H1 (cell line): ENCODE results near the gene TRABD2B. TPM values are rescaled to one million over a fixed set of nuclear protein-coding genes. Genes with fewer than 3 reads are reported as not detected.

ENCODE experiments used
- CTCF ChIA-PET: fragments of 300-600 bp; sonication (Branson Sonifier 250); formaldehyde crosslinking; loops from one replicate; lab custom pipeline; 2021; ENCODE audit not compliant: partially characterized antibody; lab: Charles Lee
- POLR2A ChIA-PET: fragments of 300-600 bp; sonication (Branson Sonifier 250); formaldehyde crosslinking; loops from one replicate; lab custom pipeline; 2021; ENCODE audit warnings: inconsistent platforms; ENCODE audit not compliant: partially characterized antibody; lab: Charles Lee
- DNase-seq, 2 experiments: peaks; one replicate each; pipeline versions ENCODE4 v3.0.0 to v3.0.0-alpha.2; 2010 to 2022; ENCODE audit warnings: low spot score in 2 of 2, low read depth in 1 of 2, mixed read lengths in 1 of 2
- FAIRE-seq: peaks from 2 replicates; lab custom pipeline; 2011; peaks lifted over from hg19 to GRCh38; lab: Jason Lieb, UNC
- H2AFZ ChIP-seq: 2 replicates; pipeline ENCODE4 v1.8.1; 2012; ENCODE audit warnings: low read length, inconsistent platforms
- H2AK5ac ChIP-seq: 2 replicates; pipeline ENCODE4 v1.6.1; 2013; ENCODE audit warnings: low read depth, low read length
- H2BK120ac ChIP-seq: replicated peaks from 2 replicates; pipeline ENCODE3; 2013; ENCODE audit warnings: low read depth, low read length, inconsistent platforms
- H2BK12ac ChIP-seq: 2 replicates; pipeline ENCODE4 v1.6.1; 2013; ENCODE audit warnings: low read depth, low read length
- H2BK15ac ChIP-seq: 2 replicates; pipeline ENCODE4 v1.6.1; 2013; ENCODE audit warnings: low read length
- H2BK20ac ChIP-seq: 2 replicates; pipeline ENCODE4 v1.6.1; 2013; ENCODE audit warnings: low read length
- H2BK5ac ChIP-seq: 2 replicates; pipeline ENCODE4 v1.6.1; 2013; ENCODE audit warnings: low read depth, low read length
- H3K14ac ChIP-seq: 2 replicates; pipeline ENCODE4 v1.6.1; 2013; ENCODE audit warnings: inconsistent platforms; ENCODE audit not compliant: insufficient read length
- H3K18ac ChIP-seq: 2 replicates; pipeline ENCODE4 v1.6.1; 2013; ENCODE audit warnings: low read length; ENCODE audit errors: extremely low read depth
- H3K23ac ChIP-seq: 2 replicates; pipeline ENCODE4 v1.6.1; 2013; ENCODE audit warnings: inconsistent platforms; ENCODE audit not compliant: insufficient read length
- H3K23me2 ChIP-seq: 2 replicates; pipeline ENCODE4 v1.6.1; 2013; ENCODE audit warnings: low read depth, low read length
- H3K27ac ChIP-seq: 2 replicates; pipeline ENCODE4 v1.6.1; 2011; ENCODE audit warnings: low read depth, low read length, inconsistent platforms
- H3K27me3 ChIP-seq, 4 experiments: replicated peaks in 1 of 4; 1 replicate in 1 of 4; 2 replicates in 3 of 4; pipeline versions ENCODE4 v1.6.1 to v1.8.1; 2011 to 2013; ENCODE audit warnings: low read length in 3 of 4, mild to moderate bottlenecking in 3 of 4, inconsistent platforms in 2 of 4, mixed read lengths in 2 of 4, moderate library complexity in 1 of 4; ENCODE audit not compliant: control insufficient read depth in 3 of 4, insufficient read depth in 3 of 4; ENCODE audit errors: extremely low read depth in 1 of 4
- H3K36me3 ChIP-seq, 4 experiments: 2 replicates each; pipeline versions ENCODE4 v1.6.1 to v1.8.1; 2011 to 2013; ENCODE audit warnings: mild to moderate bottlenecking in 4 of 4, low read length in 3 of 4, moderate library complexity in 2 of 4, control low read depth in 1 of 4, inconsistent platforms in 1 of 4; ENCODE audit not compliant: insufficient read depth in 4 of 4, control insufficient read depth in 2 of 4
- H3K4ac ChIP-seq: replicated peaks from 2 replicates; pipeline ENCODE3; 2013; ENCODE audit warnings: low read length, low read depth, mixed read lengths, inconsistent platforms; ENCODE audit not compliant: insufficient read length
- H3K4me1 ChIP-seq, 4 experiments: replicated peaks in 1 of 4; 1 replicate in 1 of 4; 2 replicates in 3 of 4; pipeline versions ENCODE4 v1.6.1 to v1.8.1; 2011 to 2013; ENCODE audit warnings: low read length in 3 of 4, inconsistent platforms in 2 of 4, mixed read lengths in 1 of 4; ENCODE audit not compliant: insufficient read depth in 4 of 4, control insufficient read depth in 3 of 4
- H3K4me2 ChIP-seq, 2 experiments: 2 replicates each; pipeline versions ENCODE4 v1.6.1 to v1.8.1; 2011 to 2013; ENCODE audit warnings: low read depth in 2 of 2, low read length in 2 of 2, control low read depth in 1 of 2, inconsistent platforms in 1 of 2, mild to moderate bottlenecking in 1 of 2; ENCODE audit not compliant: insufficient read depth in 1 of 2
- H3K4me3 ChIP-seq, 4 experiments: fragments of 200-600, 300-600 bp in 1 of 4; sonication (generic), shearing (Covaris generic), sonication (Bioruptor Twin) in 1 of 4; 2 replicates each; pipeline versions ENCODE4 v1.5.1 to v1.8.1; 2011 to 2016; ENCODE audit warnings: low read length in 4 of 4, low read depth in 3 of 4, control low read depth in 2 of 4, inconsistent platforms in 2 of 4, mild to moderate bottlenecking in 2 of 4, mixed read lengths in 1 of 4, moderate library complexity in 1 of 4; ENCODE audit not compliant: insufficient read depth in 2 of 4; ENCODE audit errors: extremely low read depth in 1 of 4
- H3K56ac ChIP-seq: replicated peaks from 2 replicates; pipeline ENCODE3; 2013; ENCODE audit warnings: low read depth, mild to moderate bottlenecking, mixed read lengths, low read length, inconsistent platforms; ENCODE audit not compliant: insufficient read length
- H3K79me1 ChIP-seq: 2 replicates; pipeline ENCODE4 v1.6.1; 2013; ENCODE audit warnings: low read depth, low read length, control low read depth
- H3K79me2 ChIP-seq, 2 experiments: 2 replicates each; pipeline versions ENCODE4 v1.6.1 to v1.8.1; 2012 to 2013; ENCODE audit warnings: low read length in 2 of 2, mild to moderate bottlenecking in 2 of 2, inconsistent platforms in 1 of 2; ENCODE audit not compliant: insufficient read depth in 2 of 2, control insufficient read depth in 1 of 2
- H3K9ac ChIP-seq, 4 experiments: replicated peaks in 1 of 4; 1 replicate in 1 of 4; 2 replicates in 3 of 4; pipeline versions ENCODE4 v1.6.1 to v1.8.1; 2011 to 2013; ENCODE audit warnings: low read depth in 3 of 4, low read length in 3 of 4, control low read depth in 2 of 4, mild to moderate bottlenecking in 2 of 4, moderate library complexity in 2 of 4, inconsistent platforms in 1 of 4; ENCODE audit errors: extremely low read depth in 1 of 4
- H3K9me3 ChIP-seq, 2 experiments: 2 replicates each; pipeline versions ENCODE4 v1.6.1 to v1.8.1; 2012 to 2013; ENCODE audit warnings: mild to moderate bottlenecking in 2 of 2, moderate library complexity in 2 of 2, control low read depth in 1 of 2, inconsistent platforms in 1 of 2, low read depth in 1 of 2, low read length in 1 of 2, mixed read lengths in 1 of 2; ENCODE audit not compliant: insufficient read depth in 2 of 2
- H4K20me1 ChIP-seq, 2 experiments: replicated peaks in 1 of 2; 2 replicates each; pipeline versions ENCODE3 to v1.8.1; 2011 to 2013; ENCODE audit warnings: inconsistent platforms in 2 of 2, low read length in 2 of 2, mild to moderate bottlenecking in 1 of 2; ENCODE audit not compliant: insufficient read depth in 2 of 2, control insufficient read depth in 1 of 2
- H4K5ac ChIP-seq: 2 replicates; pipeline ENCODE4 v1.6.1; 2013; ENCODE audit warnings: low read length, low read depth, mixed read lengths, inconsistent platforms; ENCODE audit not compliant: insufficient read length
- H4K8ac ChIP-seq: 2 replicates; pipeline ENCODE4 v1.8.0; 2013; ENCODE audit warnings: mild to moderate bottlenecking, moderate library complexity, low read length, inconsistent platforms; ENCODE audit not compliant: insufficient read depth; ENCODE audit errors: extremely low read depth
- H4K91ac ChIP-seq: replicated peaks from 2 replicates; pipeline ENCODE3; 2013; ENCODE audit warnings: low read length, mixed read lengths, inconsistent platforms; ENCODE audit not compliant: insufficient read length
- E2F6 ChIP-seq: IDR thresholded peaks from 2 replicates; pipeline ENCODE4 v1.6.1; 2012; ENCODE audit warnings: inconsistent platforms
- EGR1 ChIP-seq: IDR thresholded peaks from 2 replicates; pipeline ENCODE4 v1.6.1; 2011; ENCODE audit warnings: low read depth, low read length, borderline replicate concordance
- EP300 ChIP-seq, 2 experiments: IDR thresholded peaks; 1 replicate in 1 of 2; 2 replicates in 1 of 2; pipeline ENCODE4 v1.6.1; 2011 to 2012; ENCODE audit warnings: low read depth in 2 of 2, low read length in 2 of 2, mild to moderate bottlenecking in 2 of 2, borderline replicate concordance in 1 of 2, inconsistent platforms in 1 of 2, moderate library complexity in 1 of 2
- MAX ChIP-seq: IDR thresholded peaks from 2 replicates; pipeline ENCODE4 v1.6.1; 2012; ENCODE audit warnings: inconsistent platforms
- NRF1 ChIP-seq: IDR thresholded peaks from 2 replicates; pipeline ENCODE4 v1.6.1; 2011; ENCODE audit warnings: mild to moderate bottlenecking, low read depth, low read length, improper control_type of control experiment
- RFX5 ChIP-seq: IDR thresholded peaks from 2 replicates; pipeline ENCODE4 v1.6.1; 2011; ENCODE audit warnings: low read depth, low read length, improper control_type of control experiment, borderline replicate concordance
- RXRA ChIP-seq: IDR thresholded peaks from 2 replicates; pipeline ENCODE4 v1.6.1; 2011; ENCODE audit warnings: low read depth, mild to moderate bottlenecking, low read length, moderate library complexity; ENCODE audit not compliant: insufficient read depth
- SIN3A ChIP-seq, 2 experiments: IDR thresholded peaks in 1 of 2; conservative IDR thresholded peaks in 1 of 2; 2 replicates each; pipeline ENCODE4 v1.6.1; 2011 to 2012; ENCODE audit warnings: low read length in 2 of 2, improper control_type of control experiment in 1 of 2, low read depth in 1 of 2, mild to moderate bottlenecking in 1 of 2
- SP1 ChIP-seq: IDR thresholded peaks from 2 replicates; pipeline ENCODE4 v1.6.1; 2011; ENCODE audit warnings: low read depth, low read length
- SP2 ChIP-seq: IDR thresholded peaks from 2 replicates; pipeline ENCODE4 v1.6.1; 2012; ENCODE audit warnings: mild to moderate bottlenecking, low read length, inconsistent platforms
- SUZ12 ChIP-seq: fragments of 200-600 bp; sonication (generic); IDR thresholded peaks from 2 replicates; pipeline ENCODE4 v1.6.1; 2012; ENCODE audit warnings: mild to moderate bottlenecking, inconsistent platforms, low read length, moderate library complexity, mixed read lengths
- YY1 ChIP-seq: IDR thresholded peaks from 2 replicates; pipeline ENCODE4 v1.6.1; 2011; ENCODE audit warnings: low read depth, mild to moderate bottlenecking, low read length
- WGBS, 2 experiments: shearing (Covaris generic) in 1 of 2; methylation state at CpG; one replicate each; pipeline versions ENCODE4 v1.1.6 to v1.1.7; 2013 to 2015; ENCODE audit warnings: low lambda C conversion rate in 2 of 2, mixed read lengths in 2 of 2, inconsistent platforms in 1 of 2, low coverage in 1 of 2, missing lambda C conversion rate in 1 of 2; ENCODE audit not compliant: insufficient replicate concordance in 2 of 2, insufficient coverage in 1 of 2, insufficient read length in 1 of 2; ENCODE audit errors: extremely low coverage in 1 of 2, missing lambda C conversion rate in 1 of 2; 5-methylcytosine and 5-hydroxymethylcytosine counted together
- polyA plus RNA-seq, 7 experiments: library from polyadenylated mRNA; depleted of rRNA in 3 of 7; stranded (reverse) in 5 of 7; unstranded in 2 of 7; fragments of >200 nt in 5 of 7; fragments of 200-250 nt in 2 of 7; gene quantifications; 1 replicate in 5 of 7; 2 replicates in 1 of 7; 4 replicates in 1 of 7; pipeline versions ENCODE4 v1.2.1 to v1.2.3, GENCODE V29; 2011 to 2013; ENCODE audit warnings: missing spikeins in 2 of 7, mixed read lengths in 2 of 7
- total RNA-seq: library from RNA; stranded (reverse); fragmentation: NEBNext Ultra II Directional; extraction: Animal tissue kit (Norgen Biotek cat#: 25700); gene quantifications from 2 replicates; pipeline ENCODE4 v1.2.1, GENCODE V29; 2021

The TRABD2B gene
- total and polyA plus RNA-seq, 2 of the 8 experiments (the other 6 are each of a cell fraction or from before 2014, with no cell fraction given) = 0.95 to 3.4 TPM

GRCh38 chr1:48030696-48031365 is 33.6 kb upstream of the TRABD2B start:
- Histone ChIP-seq H3K4me1 (peaks cover 0 to 8% (median 5%) of the 10 kb centered on the region in 4 experiments; a peak in 4 of 7 replicates), H2AK5ac (no peak overlapping the region), H3K79me1 (no peaks in the 10 kb centered on the region), H3K36me3 (no peaks in the 10 kb centered on the region), H4K5ac (no peak overlapping the region), H2BK5ac (no peak overlapping the region), H2BK12ac (no peak overlapping the region), H3K4ac (no peak overlapping the region), H2AFZ (no peak overlapping the region), H4K91ac (peak overlapping the region; percentile 38), H3K56ac (no peak overlapping the region), H3K79me2 (no peaks in the 10 kb centered on the region), H2BK20ac (no peak overlapping the region), H2BK15ac (no peak overlapping the region), H4K8ac (no peak overlapping the region; the same call in 1 of the 2 replicates), H4K20me1 (no peaks in the 10 kb centered on the region), H3K23me2 (no peaks in the 10 kb centered on the region), H2BK120ac (no peak overlapping the region), H3K27me3 (no peaks in the 10 kb centered on the region), H3K23ac (no peak overlapping the region), H3K4me2 (no peak overlapping the region), H3K18ac (no peak overlapping the region), H3K4me3 (no peak overlapping the region), H3K14ac (no peak overlapping the region), H3K9ac (no peak overlapping the region), H3K27ac (no peak overlapping the region), H3K9me3 (no peaks in the 10 kb centered on the region)
- WGBS, 2 experiments = 99% methylated on average over 4 of the region's 4 CpGs; no CpG with 5 or more reads in 1 of the 2 experiments
- POLR2A ChIA-PET = no interaction called here
- FAIRE-seq (no peak), DNase-seq (no peak)
- CTCF ChIA-PET = interaction anchor here (0.7 to 4.4 kb wide), 5 partner anchors 10 to 299 kb away, joined by 3 to 28 read pairs (median 4); no protein-coding TSS in a partner anchor
- TF ChIP-seq RXRA = no peak
- no peak for TF ChIP-seq SIN3A (conservative IDR thresholded peaks at IDR 0.05 in 1 of 2, IDR thresholded peaks at IDR 0.05 in 1 of 2; ENCODE audit: low read depth in 1 of 2, low read length in 2 of 2)
- no peak for TF ChIP-seq SP1
- no peak for TF ChIP-seq SP2
- no peak for TF ChIP-seq EGR1
- TF ChIP-seq MAX = no peak
- TF ChIP-seq SUZ12 = no peak
- no peak for TF ChIP-seq RFX5
- TF ChIP-seq EP300 (IDR thresholded peaks at IDR 0.05; ENCODE audit: borderline replicate concordance in 1 of 2, low read depth in 2 of 2, low read length in 2 of 2) = no peak
- no peak for TF ChIP-seq NRF1
- TF ChIP-seq E2F6 = no peak
- TF ChIP-seq YY1 = no peak
